AG10803 (cell line): ENCODE measurements around the gene TRPC4.

Experiments used
- DNase-seq: peaks from one replicate; pipeline ENCODE4 v3.0.0; 2010; ENCODE audit warnings: low read depth
- H3K4me3 ChIP-seq: 2 replicates; pipeline ENCODE4 v1.5.1; 2011; ENCODE audit warnings: mild to moderate bottlenecking, low read length, control low read depth
- TF ChIP-seq, protein P1 (sequence below): conservative IDR thresholded peaks from 2 replicates; pipeline ENCODE4 v1.5.1; 2011; ENCODE audit warnings: mild to moderate bottlenecking, low read length, control low read depth, inconsistent platforms

The TRPC4 gene

GRCh38 chr13:37791699-37792098, 77.9 kb downstream of the TRPC4 start:
- peak; percentile 56 for DNase-seq
- H3K4me3 ChIP-seq, result no peak overlapping the region
- TF ChIP-seq, protein P1, sequence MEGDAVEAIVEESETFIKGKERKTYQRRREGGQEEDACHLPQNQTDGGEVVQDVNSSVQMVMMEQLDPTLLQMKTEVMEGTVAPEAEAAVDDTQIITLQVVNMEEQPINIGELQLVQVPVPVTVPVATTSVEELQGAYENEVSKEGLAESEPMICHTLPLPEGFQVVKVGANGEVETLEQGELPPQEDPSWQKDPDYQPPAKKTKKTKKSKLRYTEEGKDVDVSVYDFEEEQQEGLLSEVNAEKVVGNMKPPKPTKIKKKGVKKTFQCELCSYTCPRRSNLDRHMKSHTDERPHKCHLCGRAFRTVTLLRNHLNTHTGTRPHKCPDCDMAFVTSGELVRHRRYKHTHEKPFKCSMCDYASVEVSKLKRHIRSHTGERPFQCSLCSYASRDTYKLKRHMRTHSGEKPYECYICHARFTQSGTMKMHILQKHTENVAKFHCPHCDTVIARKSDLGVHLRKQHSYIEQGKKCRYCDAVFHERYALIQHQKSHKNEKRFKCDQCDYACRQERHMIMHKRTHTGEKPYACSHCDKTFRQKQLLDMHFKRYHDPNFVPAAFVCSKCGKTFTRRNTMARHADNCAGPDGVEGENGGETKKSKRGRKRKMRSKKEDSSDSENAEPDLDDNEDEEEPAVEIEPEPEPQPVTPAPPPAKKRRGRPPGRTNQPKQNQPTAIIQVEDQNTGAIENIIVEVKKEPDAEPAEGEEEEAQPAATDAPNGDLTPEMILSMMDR, result no peak

DNA sequence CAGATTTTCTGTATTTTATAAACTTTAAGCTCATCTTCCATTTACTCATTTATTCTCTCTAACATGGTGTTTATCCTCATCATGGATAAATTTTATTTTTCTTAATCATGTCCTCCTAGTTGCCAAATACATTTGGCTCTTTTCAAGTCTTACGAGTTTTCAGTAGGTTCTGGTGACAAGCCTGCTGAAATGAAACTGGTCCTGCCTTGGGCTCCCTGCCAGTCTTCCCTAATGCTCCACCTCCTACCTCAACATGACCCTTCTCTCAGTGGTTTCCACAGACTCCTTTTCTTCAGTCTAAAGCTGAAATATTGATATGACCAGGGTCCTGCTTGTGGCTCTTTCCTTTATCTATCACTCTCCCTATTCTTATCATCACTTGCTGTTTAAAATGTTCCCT, 81.2 kb downstream of the TRPC4 start:
- TF ChIP-seq, protein P1, result no peak
- DNase-seq, result no peak

GRCh38 chr13:37777676-37778075, 91.9 kb downstream of the TRPC4 start:
- no peak for DNase-seq
- TF ChIP-seq, protein P1, result no peak
- H3K4me3 ChIP-seq, result no peak overlapping the region

More for the DNA sequence above, 81.2 kb downstream of the TRPC4 start:
- H3K4me3 ChIP-seq, result no peak overlapping the region

DNA sequence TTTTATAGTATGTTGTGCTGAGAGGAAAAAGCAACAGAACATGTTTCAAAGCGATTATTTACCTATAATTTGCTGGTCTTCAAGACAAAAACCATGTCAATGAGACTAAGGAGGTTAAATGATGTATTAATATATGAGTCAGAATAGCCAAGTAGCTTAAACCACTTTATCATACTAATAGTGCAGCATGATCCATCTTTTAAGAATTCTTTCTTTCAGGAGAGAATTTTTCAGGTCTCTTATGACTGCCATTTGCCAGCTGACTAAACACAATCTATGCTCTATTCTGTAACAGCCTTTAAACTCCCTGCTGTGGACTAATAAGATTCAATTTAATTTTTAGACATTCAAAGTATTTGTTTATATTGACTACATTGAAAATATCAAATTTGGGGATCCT, 93.7 kb downstream of the TRPC4 start:
- TF ChIP-seq, protein P1, result no peak
- DNase-seq, result peak; percentile 30
- no peak overlapping the region for H3K4me3 ChIP-seq

DNA sequence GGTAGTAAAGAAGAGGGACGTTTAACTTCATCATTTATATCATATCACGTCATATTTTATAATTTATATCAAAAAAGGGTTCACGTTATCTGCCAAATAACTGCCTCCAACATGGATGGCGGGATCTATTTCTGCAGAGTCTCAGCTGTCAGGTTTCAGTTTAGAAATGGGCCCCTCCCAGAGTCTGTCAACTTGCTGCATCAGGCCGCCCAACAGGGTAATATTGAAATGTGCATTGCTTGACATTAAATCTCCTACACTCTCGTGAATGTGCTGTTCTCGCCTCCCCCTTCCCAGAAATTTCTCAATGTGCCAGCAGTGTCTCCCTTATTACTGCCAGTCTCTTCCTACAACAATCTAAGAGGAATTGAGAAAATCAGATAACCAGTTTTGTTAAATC, 96.9 kb downstream of the TRPC4 start:
- TF ChIP-seq, protein P1, result no peak
- H3K4me3 ChIP-seq, result no peak overlapping the region
- DNase-seq, result no peak

DNA sequence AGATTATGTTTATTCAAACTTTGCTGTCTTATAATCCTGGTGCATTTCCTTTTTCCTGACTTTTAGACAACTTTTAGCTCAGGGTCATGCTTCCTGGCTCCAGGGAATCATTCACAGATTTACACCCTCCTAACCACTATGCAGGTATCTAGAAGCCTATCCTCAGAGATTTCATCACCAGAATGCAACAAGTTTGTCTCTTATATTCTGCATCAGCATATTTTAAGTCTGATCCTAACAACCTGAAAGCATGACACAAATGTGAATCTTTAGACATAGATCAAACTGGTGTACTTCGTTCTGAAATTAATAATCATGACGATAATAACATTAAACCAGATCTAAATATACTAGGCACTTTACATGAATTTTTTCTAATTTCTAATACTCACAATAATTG, 100.0 kb downstream of the TRPC4 start:
- TF ChIP-seq, protein P1, result no peak
- no peak for DNase-seq
- H3K4me3 ChIP-seq, result no peak overlapping the region

GRCh38 chr13:37769078-37769477, 100.5 kb downstream of the TRPC4 start:
- no peak for DNase-seq

More at GRCh38 chr13:37769078-37769477, 100.5 kb downstream of the TRPC4 start:
- H3K4me3 ChIP-seq, result no peak overlapping the region
- TF ChIP-seq, protein P1, result peak; percentile 32
